ENCODE data around the gene SLC66A1.

Gene SLC66A1

GRCh38 chr1:19306941-19307340, 5.2 kb upstream of the SLC66A1 start:
- DNase-seq, result no peak

GRCh38 chr1:19307794-19308508, 4.2 kb upstream of the SLC66A1 start:
- no peak for DNase-seq

- no peak for DNase-seq
Measured at GRCh38 chr1:19308509-19308907, 3.6 kb upstream of the SLC66A1 start.

GRCh38 chr1:19309123-19309813, 2.9 kb upstream of the SLC66A1 start:
- no peak for DNase-seq

GRCh38 chr1:19310061-19310460, 2.1 kb upstream of the SLC66A1 start:
- DNase-seq, result no peak

- DNase-seq, result no peak
Measured at GRCh38 chr1:19310720-19311502, 1.2 kb upstream of the SLC66A1 start.

- DNase-seq, result no peak
Measured at GRCh38 chr1:19311503-19311930, 609 bp upstream of the SLC66A1 start.

GRCh38 chr1:19312782-19313635, 883 bp downstream of the SLC66A1 start:
- DNase-seq, result peak; percentile 18

- DNase-seq, result no peak
Measured at GRCh38 chr1:19313636-19313959, 1.5 kb downstream of the SLC66A1 start.

- DNase-seq, result no peak
Measured at GRCh38 chr1:19313961-19314882, 2.1 kb downstream of the SLC66A1 start.

GRCh38 chr1:19315378-19316198, 3.5 kb downstream of the SLC66A1 start:
- DNase-seq, result no peak

- no peak for DNase-seq
Measured at GRCh38 chr1:19317126-19317910, 5.2 kb downstream of the SLC66A1 start.

GRCh38 chr1:19319196-19319595, 7.1 kb downstream of the SLC66A1 start:
- DNase-seq, result no peak

- no peak for DNase-seq
Measured at GRCh38 chr1:19321071-19321470, 8.9 kb downstream of the SLC66A1 start.

- no peak for DNase-seq
Measured at GRCh38 chr1:19322481-19322880, 10.4 kb downstream of the SLC66A1 start.

- no peak for DNase-seq
Measured at GRCh38 chr1:19323987-19324664, 12.0 kb downstream of the SLC66A1 start.

- DNase-seq, result no peak
Measured at GRCh38 chr1:19324665-19324990, 12.5 kb downstream of the SLC66A1 start.

GRCh38 chr1:19325368-19325957, 13.3 kb downstream of the SLC66A1 start:
- no peak for DNase-seq
